RWPE1 (cell line): ENCODE data around the gene ABCC2.

Source experiments
- CTCF ChIA-PET: fragments of 350-600 bp; sonication (Branson Sonifier 250); formaldehyde crosslinking; extraction: SDS; loops from one replicate; lab custom pipeline; 2021; lab: Yijun Ruan, JAX
- POLR2A ChIA-PET: fragments of 400-600 bp; formaldehyde crosslinking; extraction: SDS; loops from one replicate; lab custom pipeline; 2020; ENCODE audit warnings: antibody characterized with exemption; ENCODE audit not compliant: low non-redundant PET; lab: Yijun Ruan, JAX
- DNase-seq: peaks from one replicate; pipeline ENCODE4 v3.0.0; 2012; ENCODE audit warnings: low spot score
- H3K27ac ChIP-seq: fragments of 450-650 bp; 2 replicates; pipeline ENCODE4 v1.5.1; 2017
- CTCF ChIP-seq: fragments of 450-650 bp; conservative IDR thresholded peaks from 2 replicates; pipeline ENCODE4 v1.5.1; 2017; ENCODE audit warnings: low read depth, mild to moderate bottlenecking

Gene ABCC2

GRCh38 chr10:99788598-99789256, 6.3 kb downstream of the ABCC2 start:
- DNase-seq: no peak
- ChIA-PET CTCF (interaction anchor here (1.1 kb wide), 1 partner anchor 21 kb away, joined by 3 read pairs; no protein-coding TSS in a partner anchor), POLR2A (no interaction called here)
- TF ChIP-seq CTCF: no peak
- H3K27ac ChIP-seq: no peak overlapping the region

- no peak for DNase-seq
- ChIA-PET CTCF (no interaction called here), POLR2A (no interaction called here)
- no peak overlapping the region for H3K27ac ChIP-seq
- TF ChIP-seq CTCF: no peak
These were observed 9.4 kb downstream of the ABCC2 start for GRCh38 chr10:99791831-99792230.

- no peak for TF ChIP-seq CTCF
- no peak overlapping the region for H3K27ac ChIP-seq
- CTCF ChIA-PET: no interaction called here
- POLR2A ChIA-PET: no interaction called here
- no peak for DNase-seq
These were observed 11.4 kb downstream of the ABCC2 start for GRCh38 chr10:99793819-99794218.

- POLR2A ChIA-PET: no interaction called here
These were observed 14.5 kb downstream of the ABCC2 start for GRCh38 chr10:99796928-99797327.

GRCh38 chr10:99798031-99798430, 15.6 kb downstream of the ABCC2 start:
- CTCF ChIA-PET: no interaction called here
- no peak for TF ChIP-seq CTCF
- no peak overlapping the region for H3K27ac ChIP-seq
- POLR2A ChIA-PET: no interaction called here
- DNase-seq: no peak

More at GRCh38 chr10:99796928-99797327, 14.5 kb downstream of the ABCC2 start:
- CTCF ChIA-PET: no interaction called here
- H3K27ac ChIP-seq: no peak overlapping the region
- no peak for DNase-seq
- no peak for TF ChIP-seq CTCF

GRCh38 chr10:99798920-99799319, 16.5 kb downstream of the ABCC2 start:
- no peak for TF ChIP-seq CTCF
- ChIA-PET POLR2A (no interaction called here), CTCF (no interaction called here)
- no peak overlapping the region for H3K27ac ChIP-seq
- no peak for DNase-seq
